Measurements from ENCODE around the gene SH2D3A.

DNA sequence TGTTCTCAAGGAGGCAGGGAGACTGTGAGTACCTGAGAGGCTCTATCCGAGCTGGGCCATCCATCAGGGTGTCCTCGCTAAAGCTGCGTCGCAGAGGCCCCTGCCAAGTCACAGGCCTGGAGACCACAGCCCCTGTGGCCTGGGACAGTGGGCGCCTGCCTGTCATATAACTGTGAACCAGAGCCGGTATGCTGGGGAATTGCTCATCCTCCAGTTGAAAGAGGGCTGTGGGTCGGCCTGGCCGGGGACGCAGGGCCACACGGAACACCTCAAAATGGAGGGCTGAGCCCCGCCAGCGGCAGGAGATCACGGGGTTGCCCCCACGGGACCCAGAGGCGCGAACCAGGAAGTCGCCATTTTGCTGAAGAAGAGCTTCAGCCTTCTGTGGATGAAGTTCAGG lies 6.6 kb downstream of the SH2D3A start:
- TF ChIP-seq, protein P1, sequence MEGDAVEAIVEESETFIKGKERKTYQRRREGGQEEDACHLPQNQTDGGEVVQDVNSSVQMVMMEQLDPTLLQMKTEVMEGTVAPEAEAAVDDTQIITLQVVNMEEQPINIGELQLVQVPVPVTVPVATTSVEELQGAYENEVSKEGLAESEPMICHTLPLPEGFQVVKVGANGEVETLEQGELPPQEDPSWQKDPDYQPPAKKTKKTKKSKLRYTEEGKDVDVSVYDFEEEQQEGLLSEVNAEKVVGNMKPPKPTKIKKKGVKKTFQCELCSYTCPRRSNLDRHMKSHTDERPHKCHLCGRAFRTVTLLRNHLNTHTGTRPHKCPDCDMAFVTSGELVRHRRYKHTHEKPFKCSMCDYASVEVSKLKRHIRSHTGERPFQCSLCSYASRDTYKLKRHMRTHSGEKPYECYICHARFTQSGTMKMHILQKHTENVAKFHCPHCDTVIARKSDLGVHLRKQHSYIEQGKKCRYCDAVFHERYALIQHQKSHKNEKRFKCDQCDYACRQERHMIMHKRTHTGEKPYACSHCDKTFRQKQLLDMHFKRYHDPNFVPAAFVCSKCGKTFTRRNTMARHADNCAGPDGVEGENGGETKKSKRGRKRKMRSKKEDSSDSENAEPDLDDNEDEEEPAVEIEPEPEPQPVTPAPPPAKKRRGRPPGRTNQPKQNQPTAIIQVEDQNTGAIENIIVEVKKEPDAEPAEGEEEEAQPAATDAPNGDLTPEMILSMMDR (conservative IDR thresholded peaks at IDR 0.05): no peak
- no peak for TF ChIP-seq EZH2 (IDR thresholded peaks at IDR 0.05; ENCODE audit: low read depth)

All from PC-9 (cell line).